K562 (cell line): ENCODE results near the gene DLGAP1. TPM values are rescaled to one million over a fixed set of nuclear protein-coding genes. Genes with fewer than 3 reads are reported as not detected.

Experiments used
- CSDE1 ChIP-seq, 2 experiments: fragments of 450-650 bp; IDR thresholded peaks; 2 replicates each; pipeline ENCODE4 v1.6.1; 2016; ENCODE audit warnings: mild to moderate bottlenecking in 1 of 2
- CXXC5 ChIP-seq: fragments of 250-450 bp; sonication (Bioruptor Pico); IDR thresholded peaks from 2 replicates; pipeline ENCODE4 v1.8.0; 2022; ENCODE audit warnings: inconsistent platforms, mild to moderate bottlenecking, moderate library complexity
- ESRRB ChIP-seq: fragments of 250-450 bp; sonication (Bioruptor Pico); IDR thresholded peaks from 2 replicates; pipeline ENCODE4 v1.5.0; 2020; ENCODE audit warnings: mild to moderate bottlenecking, moderate library complexity, borderline replicate concordance
- ETV5 ChIP-seq: sonication (generic); formaldehyde crosslinking; IDR thresholded peaks from 2 replicates; pipeline ENCODE4 v1.4.0; 2020; ENCODE audit warnings: low read depth, mild to moderate bottlenecking, missing genetic modification reagents
- FOXA3 ChIP-seq, 2 experiments: fragments of 450-650 bp in 1 of 2; sonication (generic) in 1 of 2; formaldehyde crosslinking; IDR thresholded peaks in 1 of 2; conservative IDR thresholded peaks in 1 of 2; 2 replicates each; pipeline versions ENCODE4 v1.4.0 to v1.8.0; 2020 to 2022; ENCODE audit warnings: mild to moderate bottlenecking in 2 of 2, missing genetic modification reagents in 1 of 2
- NFYB ChIP-seq: IDR thresholded peaks from 2 replicates; pipeline ENCODE4 v1.6.1; 2011; ENCODE audit warnings: mild to moderate bottlenecking, moderate library complexity; ENCODE audit not compliant: insufficient read length; ENCODE audit errors: extremely low read depth
- SMAD4 ChIP-seq: fragments of 250-450 bp; sonication (Bioruptor Pico); conservative IDR thresholded peaks from 2 replicates; pipeline ENCODE4 v1.8.0; 2021; ENCODE audit warnings: inconsistent platforms, mild to moderate bottlenecking, moderate library complexity
- TCFL5 ChIP-seq: fragments of 250-450 bp; sonication (Bioruptor Pico); conservative IDR thresholded peaks from 2 replicates; pipeline ENCODE4 v1.6.1; 2021; ENCODE audit warnings: mild to moderate bottlenecking, moderate library complexity, matching md5 sums
- U2AF1 ChIP-seq: fragments of 200-400 bp; formaldehyde crosslinking; optimal IDR thresholded peaks from 2 replicates; pipeline ENCODE3; 2017; ENCODE audit warnings: mild to moderate bottlenecking, low read depth, low read length, moderate library complexity
- USF1 ChIP-seq: sonication (generic); formaldehyde crosslinking; IDR thresholded peaks from 2 replicates; pipeline ENCODE4 v1.9.0; 2022; ENCODE audit warnings: mild to moderate bottlenecking, missing genetic modification reagents
- ZNF263 ChIP-seq: sonication (generic); formaldehyde crosslinking; IDR thresholded peaks from 2 replicates; pipeline ENCODE4 v1.8.0; 2022; ENCODE audit warnings: mild to moderate bottlenecking, missing genetic modification reagents, borderline replicate concordance
- ZNF274 ChIP-seq: IDR thresholded peaks from 2 replicates; pipeline ENCODE4 v1.6.1; 2011; ENCODE audit warnings: low read depth, mild to moderate bottlenecking, low read length, moderate library complexity, borderline replicate concordance
- ZNF668 ChIP-seq: fragments of 250-450 bp; sonication (Bioruptor Pico); IDR thresholded peaks from 2 replicates; pipeline ENCODE4 v1.8.0; 2022; ENCODE audit warnings: mild to moderate bottlenecking, inconsistent platforms
- polyA plus RNA-seq, 8 experiments: library from polyadenylated mRNA; depleted of rRNA in 4 of 8; stranded (reverse) in 5 of 8; unstranded in 3 of 8; fragments of >200 nt; fragmentation: Nextera tagmentation in 2 of 8; fragmentation: Illumina TruSeq in 1 of 8; extraction: Ambion mirVana in 2 of 8; extraction: Trizol in 1 of 8; gene quantifications; 2 replicates each; pipeline versions ENCODE4 v1.2.1 to v1.2.3, GENCODE V29; 2011 to 2014; ENCODE audit warnings: inconsistent platforms in 1 of 8, missing spikeins in 1 of 8
- total RNA-seq, 7 experiments: library from RNA; depleted of rRNA in 6 of 7; stranded (reverse); fragments of >200 nt in 6 of 7; fragmentation: Illumina TruSeq in 2 of 7; extraction: Trizol in 2 of 7; gene quantifications; 2 replicates each; pipeline versions ENCODE4 v1.2.1 to v1.2.3, GENCODE V29; 2011 to 2021; ENCODE audit warnings: low replicate concordance in 1 of 7
- TF ChIP-seq, protein P1 (sequence below): fragments of 450-650 bp; formaldehyde crosslinking; IDR thresholded peaks from 2 replicates; pipeline ENCODE4 v1.4.0; 2022; ENCODE audit warnings: missing genetic modification characterization
- TF ChIP-seq, protein P2 (sequence below): fragments of 450-650 bp; conservative IDR thresholded peaks from 2 replicates; pipeline ENCODE4 v1.6.1; 2016; ENCODE audit warnings: missing genetic modification characterization, low read depth, mild to moderate bottlenecking, missing compliant biosample characterization, moderate library complexity
- TF ChIP-seq, protein P3 (sequence below): sonication (generic); formaldehyde crosslinking; IDR thresholded peaks from 2 replicates; pipeline ENCODE4 v1.8.1; 2023; ENCODE audit warnings: mild to moderate bottlenecking, missing genetic modification reagents
- TF ChIP-seq, protein P4 (sequence below): fragments of 250-450 bp; sonication (Bioruptor Pico); IDR thresholded peaks from 2 replicates; pipeline ENCODE4 v1.4.0; 2020; ENCODE audit warnings: mild to moderate bottlenecking

Gene DLGAP1
- total and polyA plus RNA-seq, 9 of the 15 experiments (the other 6 are each of a cell fraction or from before 2014, with no cell fraction given), result 0.04 to 0.22 (median 0.08) TPM

DNA sequence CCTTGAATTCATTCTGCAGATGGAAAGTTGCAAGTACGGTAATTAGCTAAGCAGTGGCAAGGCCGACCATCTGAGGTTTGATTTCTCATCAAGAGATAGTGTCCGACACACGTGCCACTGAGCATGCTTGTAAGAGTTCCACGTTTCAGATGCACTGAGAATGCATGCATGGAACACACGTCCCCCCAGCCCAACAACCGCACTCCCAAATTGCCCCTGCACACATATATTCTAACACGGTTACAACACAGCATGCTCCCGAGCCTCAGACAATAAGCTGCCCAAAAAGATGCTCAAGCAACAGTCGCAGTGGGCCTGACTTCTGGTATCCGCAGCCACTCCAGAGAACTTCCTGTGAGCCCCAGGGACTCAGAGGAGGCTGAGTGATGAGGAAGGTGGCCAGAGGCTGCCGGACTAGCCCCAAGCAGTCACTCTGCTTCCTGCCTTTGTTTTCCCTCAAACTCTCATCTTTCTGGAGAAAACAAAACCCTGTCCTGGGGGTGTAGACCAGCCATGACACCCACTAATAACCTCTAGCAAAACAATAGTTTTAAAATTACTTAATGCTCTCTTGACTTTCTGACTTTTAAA is 801.2 kb downstream of the DLGAP1 start (continued):
- TF ChIP-seq, protein P1, sequence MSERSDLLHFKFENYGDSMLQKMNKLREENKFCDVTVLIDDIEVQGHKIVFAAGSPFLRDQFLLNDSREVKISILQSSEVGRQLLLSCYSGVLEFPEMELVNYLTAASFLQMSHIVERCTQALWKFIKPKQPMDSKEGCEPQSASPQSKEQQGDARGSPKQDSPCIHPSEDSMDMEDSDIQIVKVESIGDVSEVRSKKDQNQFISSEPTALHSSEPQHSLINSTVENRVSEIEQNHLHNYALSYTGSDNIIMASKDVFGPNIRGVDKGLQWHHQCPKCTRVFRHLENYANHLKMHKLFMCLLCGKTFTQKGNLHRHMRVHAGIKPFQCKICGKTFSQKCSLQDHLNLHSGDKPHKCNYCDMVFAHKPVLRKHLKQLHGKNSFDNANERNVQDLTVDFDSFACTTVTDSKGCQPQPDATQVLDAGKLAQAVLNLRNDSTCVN, result peak; percentile 85
- TF ChIP-seq, protein P2, sequence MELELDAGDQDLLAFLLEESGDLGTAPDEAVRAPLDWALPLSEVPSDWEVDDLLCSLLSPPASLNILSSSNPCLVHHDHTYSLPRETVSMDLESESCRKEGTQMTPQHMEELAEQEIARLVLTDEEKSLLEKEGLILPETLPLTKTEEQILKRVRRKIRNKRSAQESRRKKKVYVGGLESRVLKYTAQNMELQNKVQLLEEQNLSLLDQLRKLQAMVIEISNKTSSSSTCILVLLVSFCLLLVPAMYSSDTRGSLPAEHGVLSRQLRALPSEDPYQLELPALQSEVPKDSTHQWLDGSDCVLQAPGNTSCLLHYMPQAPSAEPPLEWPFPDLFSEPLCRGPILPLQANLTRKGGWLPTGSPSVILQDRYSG (tag), result peak; percentile 92
- no peak for TF ChIP-seq FOXA3 (CRISPR knock-in tag; conservative IDR thresholded peaks at IDR 0.05 in 1 of 2, IDR thresholded peaks at IDR 0.05 in 1 of 2)
- TF ChIP-seq, protein P3, sequence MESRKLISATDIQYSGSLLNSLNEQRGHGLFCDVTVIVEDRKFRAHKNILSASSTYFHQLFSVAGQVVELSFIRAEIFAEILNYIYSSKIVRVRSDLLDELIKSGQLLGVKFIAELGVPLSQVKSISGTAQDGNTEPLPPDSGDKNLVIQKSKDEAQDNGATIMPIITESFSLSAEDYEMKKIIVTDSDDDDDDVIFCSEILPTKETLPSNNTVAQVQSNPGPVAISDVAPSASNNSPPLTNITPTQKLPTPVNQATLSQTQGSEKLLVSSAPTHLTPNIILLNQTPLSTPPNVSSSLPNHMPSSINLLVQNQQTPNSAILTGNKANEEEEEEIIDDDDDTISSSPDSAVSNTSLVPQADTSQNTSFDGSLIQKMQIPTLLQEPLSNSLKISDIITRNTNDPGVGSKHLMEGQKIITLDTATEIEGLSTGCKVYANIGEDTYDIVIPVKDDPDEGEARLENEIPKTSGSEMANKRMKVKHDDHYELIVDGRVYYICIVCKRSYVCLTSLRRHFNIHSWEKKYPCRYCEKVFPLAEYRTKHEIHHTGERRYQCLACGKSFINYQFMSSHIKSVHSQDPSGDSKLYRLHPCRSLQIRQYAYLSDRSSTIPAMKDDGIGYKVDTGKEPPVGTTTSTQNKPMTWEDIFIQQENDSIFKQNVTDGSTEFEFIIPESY (CRISPR knock-in tag), result peak; percentile 53; the same call in 1 of the 2 replicates
- no peak for TF ChIP-seq CSDE1 (IDR thresholded peaks at IDR 0.05)
- TF ChIP-seq, protein P4, sequence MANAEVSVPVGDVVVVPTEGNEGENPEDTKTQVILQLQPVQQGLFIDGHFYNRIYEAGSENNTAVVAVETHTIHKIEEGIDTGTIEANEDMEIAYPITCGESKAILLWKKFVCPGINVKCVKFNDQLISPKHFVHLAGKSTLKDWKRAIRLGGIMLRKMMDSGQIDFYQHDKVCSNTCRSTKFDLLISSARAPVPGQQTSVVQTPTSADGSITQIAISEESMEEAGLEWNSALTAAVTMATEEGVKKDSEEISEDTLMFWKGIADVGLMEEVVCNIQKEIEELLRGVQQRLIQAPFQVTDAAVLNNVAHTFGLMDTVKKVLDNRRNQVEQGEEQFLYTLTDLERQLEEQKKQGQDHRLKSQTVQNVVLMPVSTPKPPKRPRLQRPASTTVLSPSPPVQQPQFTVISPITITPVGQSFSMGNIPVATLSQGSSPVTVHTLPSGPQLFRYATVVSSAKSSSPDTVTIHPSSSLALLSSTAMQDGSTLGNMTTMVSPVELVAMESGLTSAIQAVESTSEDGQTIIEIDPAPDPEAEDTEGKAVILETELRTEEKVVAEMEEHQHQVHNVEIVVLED, result peak; percentile 5; the same call in 1 of the 2 replicates
- 0 out of 2 replicates have a peak, but pooled peaks have one; percentile 53 for TF ChIP-seq TCFL5 (CRISPR knock-in tag)
- TF ChIP-seq CXXC5 (CRISPR knock-in tag), result peak; percentile 52
- peak; percentile 57; the same call in 1 of the 2 replicates for TF ChIP-seq SMAD4
- peak; percentile 62; the same call in 1 of the 2 replicates for TF ChIP-seq ETV5 (CRISPR knock-in tag)
- no peak for TF ChIP-seq ZNF274
- TF ChIP-seq NFYB, result no peak
- peak; percentile 67; the same call in 1 of the 2 replicates for TF ChIP-seq ZNF668 (CRISPR knock-in tag)
- no peak for TF ChIP-seq ZNF263 (CRISPR knock-in tag)
- peak; percentile 59; the same call in 1 of the 2 replicates for TF ChIP-seq ESRRB
- no peak for TF ChIP-seq U2AF1
- TF ChIP-seq USF1, result no peak
